Skin epidermis (tissue), 12 donors: ENCODE measurements around the gene C2orf81.

Experiments
- H3K27ac ChIP-seq, 21 experiments: fragments of 200-600 bp; sonication (generic) in 11 of 21; one replicate each; pipeline ENCODE4 v1.5.0; 2020; ENCODE audit warnings: mild to moderate bottlenecking in 3 of 21, inconsistent platforms in 2 of 21, moderate library complexity in 2 of 21
- H3K4me3 ChIP-seq, 7 experiments: fragments of 200-600 bp; sonication (generic) in 2 of 7; one replicate each; pipeline ENCODE4 v1.5.0; 2020; ENCODE audit warnings: inconsistent platforms in 2 of 7, mild to moderate bottlenecking in 2 of 7, moderate library complexity in 1 of 7

Gene C2orf81

GRCh38 chr2:74371421-74371820 is 50.0 kb downstream of the C2orf81 start:
- Histone ChIP-seq H3K4me3 (no peak overlapping the region), H3K27ac (no peak overlapping the region)

- H3K4me3 ChIP-seq, result no peak overlapping the region
- no peak overlapping the region for H3K27ac ChIP-seq
Observed at GRCh38 chr2:74369976-74370375, 51.4 kb downstream of the C2orf81 start.

GRCh38 chr2:74368499-74368898 is 52.9 kb downstream of the C2orf81 start:
- Histone ChIP-seq H3K27ac (no peak overlapping the region), H3K4me3 (no peak overlapping the region)

- no peak overlapping the region for H3K27ac ChIP-seq
Observed at GRCh38 chr2:74367789-74368188, 53.6 kb downstream of the C2orf81 start.

GRCh38 chr2:74366036-74366435 is 55.4 kb downstream of the C2orf81 start:
- H3K4me3 ChIP-seq, result no peak overlapping the region
- no peak overlapping the region for H3K27ac ChIP-seq

More at GRCh38 chr2:74367789-74368188, 53.6 kb downstream of the C2orf81 start:
- no peak overlapping the region for H3K4me3 ChIP-seq

GRCh38 chr2:74364533-74365505 is 56.6 kb downstream of the C2orf81 start:
- H3K27ac ChIP-seq, result no peak overlapping the region
- H3K4me3 ChIP-seq, result no peak overlapping the region
